ENCODE measurements around the gene PRM1. TPM values are rescaled to one million over a fixed set of nuclear protein-coding genes. Genes with fewer than 3 reads are reported as not detected.

PRM1 gene
- polyA plus RNA-seq, 2 of the 4 experiments (the other 2 are of a cell fraction) = not detected

- Histone ChIP-seq H3K9me3 (no peaks in the 10 kb centered on the region), H3K4me3 (no peak overlapping the region), H3K27ac (0 out of 6 replicates have a peak overlapping the region, but pooled peaks of 1 of the 2 experiments have one; percentile 10), H3K4me2 (no peak overlapping the region), H3K4me1 (peaks cover 24% of the 10 kb centered on the region)
- no peak for ATAC-seq
- no peak for DNase-seq (ENCODE audit: low read depth in 1 of 2, low spot score in 1 of 2)
- ChIA-PET CTCF (interaction anchor here (1.1 to 2.3 kb wide), 2 partner anchors 30 to 363 kb away, joined by 3 to 6 read pairs; no protein-coding TSS in a partner anchor), POLR2A (no interaction called here)
- no peak for TF ChIP-seq HOXB5 (CRISPR knock-in tag; IDR thresholded peaks at IDR 0.05)
- no peak for TF ChIP-seq CHD2 (IDR thresholded peaks at IDR 0.05; ENCODE audit: low read length, partially characterized antibody)
- no peak for TF ChIP-seq HES2 (IDR thresholded peaks at IDR 0.05)
- TF ChIP-seq BCL3 (IDR thresholded peaks at IDR 0.05) = no peak
- TF ChIP-seq CBX8 (IDR thresholded peaks at IDR 0.05) = no peak
- TF ChIP-seq FOXS1 (CRISPR knock-in tag; IDR thresholded peaks at IDR 0.05) = no peak
- no peak for TF ChIP-seq PHF8 (IDR thresholded peaks at IDR 0.05; ENCODE audit: borderline replicate concordance, low read depth)
- no peak for TF ChIP-seq MAZ (IDR thresholded peaks at IDR 0.05; ENCODE audit: borderline replicate concordance, low read depth, low read length)
- TF ChIP-seq JUNB (IDR thresholded peaks at IDR 0.05) = no peak
- no peak for TF ChIP-seq POLR2AphosphoS2 (conservative IDR thresholded peaks at IDR 0.05; ENCODE audit: low read length)
- TF ChIP-seq JUN (IDR thresholded peaks at IDR 0.05) = no peak
- FAIRE-seq = no peak
- WGBS (ENCODE audit: missing lambda C conversion rate) = 85% methylated on average over 9 of the region's 9 CpGs
Measured at GRCh38 chr16:11326084-11326736, 45.1 kb upstream of the PRM1 start.

GRCh38 chr16:11325404-11326083 is 44.4 kb upstream of the PRM1 start:
- 89% methylated on average over 10 of the region's 10 CpGs for WGBS (ENCODE audit: missing lambda C conversion rate)
- FAIRE-seq = no peak
- TF ChIP-seq CBX8 (IDR thresholded peaks at IDR 0.05) (no peak), MAFK (IDR thresholded peaks at IDR 0.05; ENCODE audit: partially characterized antibody) (no peak), HOXA7 (CRISPR knock-in tag; IDR thresholded peaks at IDR 0.05) (no peak)
- no peaks in the 10 kb centered on the region for H3K9me3 ChIP-seq
- no peak for DNase-seq (ENCODE audit: low read depth in 1 of 2, low spot score in 1 of 2)
- ChIA-PET POLR2A (no interaction called here), CTCF (interaction anchor here (0.7 to 2.3 kb wide), 3 partner anchors 31 to 362 kb away, joined by 4 to 6 read pairs (median 6); no protein-coding TSS in a partner anchor)
- H3K27ac ChIP-seq = peak overlapping the region in 1 of 2 experiments; percentile 42; a peak in 1 of 6 replicates
- H3K4me2 ChIP-seq = no peak overlapping the region
- peaks cover 22% of the 10 kb centered on the region for H3K4me1 ChIP-seq
- no peak overlapping the region for H3K4me3 ChIP-seq
- no peak for ATAC-seq

- H3K9me3 ChIP-seq = no peaks in the 10 kb centered on the region
- H3K27ac ChIP-seq = no peak overlapping the region
- DNase-seq (ENCODE audit: low read depth in 1 of 2, low spot score in 1 of 2) (no peak), ATAC-seq (no peak), FAIRE-seq (no peak)
- CTCF ChIA-PET = interaction anchor here (0.5 to 1.3 kb wide), 2 partner anchors 10 to 67 kb away, joined by 3 to 4 read pairs; no protein-coding TSS in a partner anchor
- peaks cover 16% of the 10 kb centered on the region for H3K4me1 ChIP-seq
- 80% methylated on average over 11 of the region's 11 CpGs for WGBS (ENCODE audit: missing lambda C conversion rate)
- TF ChIP-seq FOXS1 (CRISPR knock-in tag; IDR thresholded peaks at IDR 0.05) (no peak), RAD21 (conservative IDR thresholded peaks at IDR 0.05 in 1 of 2, IDR thresholded peaks at IDR 0.05 in 1 of 2) (no peak), EHF (CRISPR knock-in tag; IDR thresholded peaks at IDR 0.05) (no peak), POLR2AphosphoS2 (conservative IDR thresholded peaks at IDR 0.05; ENCODE audit: low read length) (no peak), NR3C1 (IDR thresholded peaks at IDR 0.05) (no peak), ATOH8 (CRISPR knock-in tag; IDR thresholded peaks at IDR 0.05; ENCODE audit: low read depth) (no peak), CEBPB (IDR thresholded peaks at IDR 0.05) (peak in 1 of 2 experiments; percentile 30; a peak in 2 of 4 replicates), ELK1 (IDR thresholded peaks at IDR 0.05; ENCODE audit: low read depth, low read length) (no peak)
- H3K4me2 ChIP-seq = no peak overlapping the region
- POLR2A ChIA-PET = interaction anchor here (1.3 kb wide), 1 partner anchor 68 kb away, joined by 3 read pairs; the partner anchor contains the start of gene SOCS1
- no peak overlapping the region for H3K4me3 ChIP-seq
Measured at GRCh38 chr16:11323551-11324336, 42.6 kb upstream of the PRM1 start.
